ENCODE measurements around the gene SNRNP27.

DNA sequence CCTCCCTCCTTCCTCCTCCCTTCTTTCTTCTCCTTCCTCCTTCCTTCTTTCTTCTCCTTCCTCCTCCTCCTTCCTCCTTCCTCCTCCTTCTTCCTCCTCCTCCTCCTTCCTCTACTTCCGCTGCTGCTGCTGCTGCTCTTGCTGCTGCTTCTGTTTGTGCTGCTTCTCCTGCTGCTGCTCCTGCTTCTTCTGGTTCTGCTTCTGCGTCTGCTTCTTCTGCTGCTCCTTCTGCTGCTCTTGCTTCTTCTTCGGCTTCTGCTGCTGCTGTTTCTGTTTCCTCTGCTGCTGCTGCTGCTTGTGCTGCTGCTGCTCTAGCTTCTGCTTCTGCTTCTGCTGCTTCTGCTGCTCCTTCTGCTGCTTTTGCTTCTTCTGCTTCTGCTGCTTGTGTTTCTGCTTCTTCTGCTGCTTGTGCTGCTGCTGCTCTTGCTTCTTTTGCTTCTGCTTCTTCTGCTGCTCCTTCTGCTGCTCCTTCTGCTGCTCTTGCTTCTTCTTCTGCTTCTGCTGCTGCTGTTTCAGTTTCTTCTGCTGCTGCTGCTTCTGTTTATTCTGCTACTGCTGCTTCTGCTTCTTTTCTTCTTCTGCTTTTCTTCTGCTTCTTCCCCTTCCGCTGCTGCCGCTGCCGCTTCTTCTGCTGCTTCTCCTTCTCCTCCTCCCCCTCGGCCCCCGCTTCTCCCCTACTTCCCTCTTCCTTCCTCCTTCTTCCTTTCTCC, 8.6 kb downstream of the SNRNP27 start:
- TF ChIP-seq CTCF (conservative IDR thresholded peaks at IDR 0.05; ENCODE audit: low read depth, low read length) = no peak
- TF ChIP-seq EZH2 (IDR thresholded peaks at IDR 0.05; ENCODE audit: borderline replicate concordance, low read depth, low read length, poor library complexity, severe bottlenecking) = no peak
